Nephron progenitor cell (in vitro differentiated cells): ENCODE measurements around the gene PET117.
"Not testable (repeated sequence)": the region's sequence is repeated elsewhere in the genome, so short reads cannot be mapped to it uniquely, and the experiment has no call there.

ENCODE experiments used
- DNase-seq: peaks from one replicate; pipeline ENCODE4 v3.0.0; 2021
- H3K27ac Mint-ChIP-seq: 2 replicates; pipeline ENCODE4 v1.8.0; 2021; ENCODE audit warnings: mild to moderate bottlenecking, moderate library complexity, mixed read lengths
- H3K27me3 Mint-ChIP-seq: 2 replicates; pipeline ENCODE4 v1.8.0; 2021; ENCODE audit warnings: mild to moderate bottlenecking, low read depth, mixed read lengths; ENCODE audit not compliant: poor library complexity
- H3K36me3 Mint-ChIP-seq: 2 replicates; pipeline ENCODE4 v1.8.0; 2021; ENCODE audit warnings: low read depth, mixed read lengths
- H3K4me1 Mint-ChIP-seq: 2 replicates; pipeline ENCODE4 v1.8.0; 2021; ENCODE audit warnings: mixed read lengths
- H3K4me3 Mint-ChIP-seq: 2 replicates; pipeline ENCODE4 v1.8.0; 2021; ENCODE audit warnings: mild to moderate bottlenecking, moderate library complexity, mixed read lengths
- H3K9me3 Mint-ChIP-seq: 2 replicates; pipeline ENCODE4 v1.8.0; 2021; ENCODE audit warnings: mild to moderate bottlenecking, moderate library complexity, mixed read lengths
- TF ChIP-seq, protein P1 (sequence below): fragments of 200-600 bp; sonication (generic); IDR thresholded peaks from 2 replicates; pipeline ENCODE4 v1.5.0; 2021; ENCODE audit warnings: antibody characterized with exemption

The PET117 gene

DNA sequence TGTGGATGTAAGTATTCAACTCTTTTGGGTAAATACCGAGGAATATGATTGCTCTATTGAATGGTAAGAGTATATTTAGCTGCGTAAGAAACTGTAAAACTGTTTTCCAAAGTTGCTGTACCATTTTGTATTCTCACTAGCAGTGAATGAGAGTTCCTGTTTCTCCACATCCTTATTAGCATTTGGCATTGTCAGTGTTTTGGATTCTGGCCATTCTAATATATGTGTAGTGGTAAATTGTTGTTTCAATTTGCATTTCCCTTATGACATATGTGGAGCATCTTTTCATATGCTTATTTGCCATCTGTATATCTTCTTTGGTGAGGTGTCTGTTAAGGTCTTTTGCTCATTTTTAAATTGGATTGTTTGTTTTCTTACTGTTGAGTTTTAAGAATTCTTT lies 29.3 kb upstream of the PET117 start:
- Mint-ChIP-seq H3K27ac (no peak overlapping the region), H3K27me3 (peaks cover 29% of the 10 kb centered on the region)

DNA sequence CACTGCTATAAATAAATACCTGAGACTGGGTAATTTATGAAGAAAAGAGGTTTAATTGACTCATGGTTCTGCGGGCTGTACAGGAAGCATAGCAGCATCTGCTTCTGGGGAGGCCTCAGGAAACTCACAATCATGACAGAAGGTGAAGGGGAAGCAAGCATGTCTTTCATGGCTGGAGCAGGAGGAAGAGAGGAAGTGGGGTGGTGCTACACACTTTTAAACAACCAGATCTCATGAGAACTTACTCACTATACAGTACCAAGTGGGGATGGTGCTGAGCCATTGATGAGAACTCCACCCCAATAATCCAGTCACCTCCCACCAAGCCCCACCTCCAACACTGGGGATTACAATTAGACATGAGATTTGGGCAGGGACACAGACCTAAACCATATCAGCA lies 9.1 kb upstream of the PET117 start:
- H3K4me3 Mint-ChIP-seq, H3K4me1 Mint-ChIP-seq, H3K27ac Mint-ChIP-seq, DNase-seq, H3K36me3 Mint-ChIP-seq: not testable (repeated sequence)
- Mint-ChIP-seq H3K27me3 (peaks cover 35% of the 10 kb centered on the region), H3K9me3 (peaks cover 23% of the 10 kb centered on the region)

More for the DNA sequence above, 29.3 kb upstream of the PET117 start:
- H3K4me1 Mint-ChIP-seq: no peaks in the 10 kb centered on the region
- TF ChIP-seq, protein P1, sequence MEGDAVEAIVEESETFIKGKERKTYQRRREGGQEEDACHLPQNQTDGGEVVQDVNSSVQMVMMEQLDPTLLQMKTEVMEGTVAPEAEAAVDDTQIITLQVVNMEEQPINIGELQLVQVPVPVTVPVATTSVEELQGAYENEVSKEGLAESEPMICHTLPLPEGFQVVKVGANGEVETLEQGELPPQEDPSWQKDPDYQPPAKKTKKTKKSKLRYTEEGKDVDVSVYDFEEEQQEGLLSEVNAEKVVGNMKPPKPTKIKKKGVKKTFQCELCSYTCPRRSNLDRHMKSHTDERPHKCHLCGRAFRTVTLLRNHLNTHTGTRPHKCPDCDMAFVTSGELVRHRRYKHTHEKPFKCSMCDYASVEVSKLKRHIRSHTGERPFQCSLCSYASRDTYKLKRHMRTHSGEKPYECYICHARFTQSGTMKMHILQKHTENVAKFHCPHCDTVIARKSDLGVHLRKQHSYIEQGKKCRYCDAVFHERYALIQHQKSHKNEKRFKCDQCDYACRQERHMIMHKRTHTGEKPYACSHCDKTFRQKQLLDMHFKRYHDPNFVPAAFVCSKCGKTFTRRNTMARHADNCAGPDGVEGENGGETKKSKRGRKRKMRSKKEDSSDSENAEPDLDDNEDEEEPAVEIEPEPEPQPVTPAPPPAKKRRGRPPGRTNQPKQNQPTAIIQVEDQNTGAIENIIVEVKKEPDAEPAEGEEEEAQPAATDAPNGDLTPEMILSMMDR: no peak
- DNase-seq: no peak
- H3K36me3 Mint-ChIP-seq: no peaks in the 10 kb centered on the region
- no peak overlapping the region for H3K4me3 Mint-ChIP-seq
- H3K9me3 Mint-ChIP-seq: peaks cover 6% of the 10 kb centered on the region

DNA sequence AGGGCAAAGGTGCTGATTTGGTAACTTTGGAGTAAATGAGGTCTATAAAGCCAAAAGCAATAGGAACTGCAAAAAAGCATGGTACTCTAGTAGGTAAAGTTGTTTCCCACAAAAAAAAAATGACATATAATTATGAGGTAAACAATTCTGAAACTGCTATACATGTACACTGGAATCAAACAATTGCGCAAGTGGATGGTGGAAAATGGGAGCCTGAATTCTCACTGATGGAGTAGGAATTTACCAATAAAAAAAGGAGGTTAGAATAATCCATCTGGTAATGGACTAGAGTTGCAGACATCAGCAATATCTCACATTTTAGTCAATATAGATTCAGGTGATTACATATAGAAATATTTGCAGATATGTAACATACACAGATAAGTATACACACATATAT lies 5.0 kb upstream of the PET117 start:
- Mint-ChIP-seq H3K9me3 (no peaks in the 10 kb centered on the region), H3K27me3 (peaks cover 31% of the 10 kb centered on the region), H3K36me3 (no peaks in the 10 kb centered on the region), H3K27ac (no peak overlapping the region), H3K4me3 (no peak overlapping the region), H3K4me1 (peaks cover 5% of the 10 kb centered on the region)
- TF ChIP-seq, protein P1: no peak
- no peak for DNase-seq

DNA sequence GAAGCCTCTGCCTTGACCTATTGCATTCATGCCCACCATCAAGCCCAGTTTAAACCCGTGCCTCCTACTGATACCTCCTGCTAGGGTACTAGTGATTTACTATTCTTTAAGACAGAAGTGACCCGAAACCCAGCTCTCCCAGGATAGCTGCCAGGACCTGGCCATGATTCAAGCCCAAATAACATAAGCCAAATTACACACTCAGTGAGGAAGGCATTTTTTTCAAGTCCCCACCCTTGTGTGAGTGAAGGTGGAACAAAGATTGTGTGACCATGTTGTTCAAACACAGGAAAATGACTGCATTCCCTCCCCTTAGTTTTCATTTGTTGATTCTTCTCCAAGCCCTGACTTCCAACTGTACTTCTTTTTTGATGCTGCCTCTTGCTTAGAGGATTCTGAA lies 3.7 kb upstream of the PET117 start:
- H3K27ac Mint-ChIP-seq: no peak overlapping the region
- TF ChIP-seq, protein P1: no peak
- H3K4me3 Mint-ChIP-seq: no peak overlapping the region
- H3K4me1 Mint-ChIP-seq: peaks cover 9% of the 10 kb centered on the region
- peaks cover 25% of the 10 kb centered on the region for H3K27me3 Mint-ChIP-seq
- no peaks in the 10 kb centered on the region for H3K36me3 Mint-ChIP-seq
- H3K9me3 Mint-ChIP-seq: no peaks in the 10 kb centered on the region
- DNase-seq: no peak

DNA sequence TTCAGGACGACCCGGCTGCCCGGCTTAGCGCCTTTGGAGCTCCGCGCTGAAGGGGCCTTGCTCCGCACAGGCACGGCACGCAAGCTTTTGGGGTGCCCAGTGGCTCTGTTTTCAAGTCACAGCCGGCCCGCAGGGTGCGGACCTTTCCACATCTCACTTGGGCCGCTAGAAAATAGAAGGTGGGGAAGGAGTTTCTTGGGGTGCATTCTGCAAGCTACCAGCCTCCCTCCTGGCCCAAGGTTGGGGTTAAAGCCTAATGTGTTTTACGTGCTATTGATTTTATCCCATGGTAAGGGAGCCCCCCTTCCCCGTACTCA lies 561 bp downstream of the PET117 start:
- Mint-ChIP-seq H3K36me3 (peaks cover 16% of the 10 kb centered on the region), H3K27me3 (peaks cover 5% of the 10 kb centered on the region), H3K9me3 (no peaks in the 10 kb centered on the region), H3K4me3 (peak overlapping the region; percentile 79), H3K4me1 (peaks cover 23% of the 10 kb centered on the region), H3K27ac (peak overlapping the region; percentile 95)
- TF ChIP-seq, protein P1: no peak
- DNase-seq: no peak

DNA sequence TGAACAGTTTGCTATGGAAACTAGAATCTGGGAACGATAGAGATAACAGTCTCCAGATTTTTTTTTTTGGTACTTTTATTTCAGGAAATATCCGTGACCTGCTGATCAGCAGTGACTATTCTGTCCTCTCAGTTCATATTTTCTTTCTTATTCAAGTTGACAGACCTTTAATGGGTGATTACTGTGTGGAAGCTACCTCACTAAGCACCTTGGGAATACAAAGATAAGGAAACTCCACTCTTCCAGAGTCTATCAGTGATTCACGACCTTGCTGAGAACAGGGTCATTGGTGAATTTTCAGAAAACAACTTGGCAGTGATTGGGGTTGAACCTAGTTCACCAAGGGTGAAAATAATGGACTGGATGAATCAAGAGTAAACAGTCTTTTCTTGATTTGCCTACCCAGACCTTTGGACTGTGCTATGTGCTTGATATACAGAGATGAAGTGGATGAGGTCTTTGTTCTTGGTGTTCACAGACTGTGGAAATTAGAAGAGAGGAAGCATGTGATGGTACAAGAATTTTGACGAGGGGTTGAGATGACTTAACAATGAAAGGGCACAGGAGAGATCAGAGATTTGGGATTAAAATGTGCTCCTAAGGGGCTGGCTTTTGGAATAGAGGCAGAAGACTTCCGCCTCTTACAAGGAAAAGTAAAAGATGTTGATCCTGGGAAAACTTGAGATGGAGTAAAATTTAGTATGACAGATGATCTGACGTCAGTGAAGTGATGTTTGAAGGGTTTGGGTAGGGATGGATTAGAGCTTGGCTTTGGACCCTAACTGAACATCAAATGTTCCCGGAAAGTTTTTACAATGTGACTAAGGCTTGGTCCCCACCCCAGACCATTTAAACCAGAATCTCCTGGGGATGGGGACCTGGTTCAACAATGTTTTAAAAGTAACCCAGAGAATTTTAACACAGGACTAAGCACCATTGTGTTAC lies 1.2 kb downstream of the PET117 start:
- Mint-ChIP-seq H3K4me1 (peaks cover 23% of the 10 kb centered on the region), H3K27me3 (peaks cover 5% of the 10 kb centered on the region), H3K4me3 (peak overlapping the region; percentile 79), H3K9me3 (no peaks in the 10 kb centered on the region), H3K36me3 (peaks cover 19% of the 10 kb centered on the region), H3K27ac (peak overlapping the region; percentile 95)
- no peak for DNase-seq
- TF ChIP-seq, protein P1: no peak
